SKM-1 treated with dmso at 0.1 percent for 144 hours (cell line): ENCODE measurements around the gene FARP1.

Source experiments
- DNase-seq: peaks from one replicate; lab custom pipeline; 2025; ENCODE audit not compliant: unreplicated experiment; lab: John Stamatoyannopoulos, UW

FARP1 gene

DNA sequence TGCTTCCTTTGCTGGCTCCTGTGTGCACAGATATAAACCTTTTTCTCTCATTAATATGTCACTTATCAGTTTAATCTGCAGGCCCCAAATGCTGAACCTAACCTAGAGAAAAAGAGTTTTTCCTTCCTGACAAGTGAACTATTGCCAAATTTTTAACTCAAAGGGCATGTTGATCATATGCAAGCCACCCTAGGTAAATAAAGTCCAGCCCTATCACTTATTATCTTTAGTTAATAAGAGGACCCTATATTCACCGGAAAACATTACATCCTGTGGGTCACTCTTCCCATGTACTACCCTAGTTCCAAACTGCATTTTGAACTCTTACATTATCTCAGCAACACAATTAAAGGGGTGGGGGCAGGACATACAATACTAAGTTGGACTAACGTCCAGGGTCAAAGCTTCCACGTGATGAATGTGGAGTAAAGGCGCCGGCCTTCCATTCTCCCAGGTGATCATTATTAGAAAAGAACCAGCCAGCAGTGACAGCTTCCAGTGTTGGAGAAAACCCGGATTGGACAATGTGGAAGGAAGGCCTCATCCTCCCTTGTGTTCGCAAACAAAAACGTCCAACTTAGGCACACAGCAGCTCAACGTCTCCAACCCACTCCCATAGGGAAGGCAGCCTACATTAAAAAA, 347.4 kb downstream of the FARP1 start:
- no peak for DNase-seq

DNA sequence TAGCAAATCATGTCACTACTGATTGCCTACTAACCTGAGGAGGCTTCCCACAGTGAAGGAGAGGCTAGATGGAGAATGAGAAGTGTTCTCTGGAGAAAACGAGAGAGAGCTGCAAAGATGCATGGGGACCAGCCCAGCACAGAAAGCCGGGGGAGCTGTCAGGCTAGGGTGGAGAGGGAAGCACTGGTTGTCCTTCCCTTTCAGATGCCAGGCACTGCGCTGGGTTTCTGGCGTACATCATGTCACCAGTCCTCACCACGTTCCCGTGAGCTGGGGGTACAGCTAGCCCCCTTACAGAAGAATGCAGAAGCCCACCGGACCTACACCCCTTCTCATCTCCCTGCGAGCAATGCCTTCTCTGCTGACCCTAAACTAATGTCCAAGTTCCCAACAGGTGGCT, 348.0 kb downstream of the FARP1 start:
- no peak for DNase-seq

DNA sequence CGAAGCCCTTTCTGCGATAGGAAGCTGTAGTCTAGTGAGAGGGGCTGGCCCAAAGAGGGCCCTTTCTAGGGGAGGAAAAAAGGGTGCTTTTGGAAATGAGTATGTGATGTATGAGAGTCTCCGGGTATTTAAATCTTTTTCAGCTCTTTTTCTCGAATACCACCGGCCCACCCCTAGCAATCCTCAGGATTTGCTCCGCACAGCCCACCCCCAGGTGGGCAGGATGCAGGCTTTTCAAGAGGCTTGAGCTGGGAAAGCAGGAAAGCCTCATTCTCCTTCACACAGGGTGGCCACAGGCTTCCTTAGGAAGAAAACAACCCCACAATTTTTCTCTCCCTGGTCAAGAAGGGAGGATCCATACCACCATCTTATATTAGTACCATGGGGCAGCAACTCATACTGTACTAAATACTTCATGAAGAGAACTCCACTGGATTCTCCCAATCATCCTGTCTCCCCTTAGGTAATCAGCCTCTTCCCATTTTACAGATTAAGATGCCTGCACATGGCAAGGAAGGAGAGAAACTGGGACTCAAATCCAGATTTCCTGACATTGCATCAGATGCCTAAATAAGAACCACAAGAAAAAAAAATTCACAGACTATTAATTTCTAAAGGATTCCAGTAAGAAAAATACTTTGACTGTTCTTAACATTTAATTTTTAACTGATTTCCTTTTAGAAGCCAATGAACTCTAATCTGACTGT, 349.6 kb downstream of the FARP1 start:
- no peak for DNase-seq

DNA sequence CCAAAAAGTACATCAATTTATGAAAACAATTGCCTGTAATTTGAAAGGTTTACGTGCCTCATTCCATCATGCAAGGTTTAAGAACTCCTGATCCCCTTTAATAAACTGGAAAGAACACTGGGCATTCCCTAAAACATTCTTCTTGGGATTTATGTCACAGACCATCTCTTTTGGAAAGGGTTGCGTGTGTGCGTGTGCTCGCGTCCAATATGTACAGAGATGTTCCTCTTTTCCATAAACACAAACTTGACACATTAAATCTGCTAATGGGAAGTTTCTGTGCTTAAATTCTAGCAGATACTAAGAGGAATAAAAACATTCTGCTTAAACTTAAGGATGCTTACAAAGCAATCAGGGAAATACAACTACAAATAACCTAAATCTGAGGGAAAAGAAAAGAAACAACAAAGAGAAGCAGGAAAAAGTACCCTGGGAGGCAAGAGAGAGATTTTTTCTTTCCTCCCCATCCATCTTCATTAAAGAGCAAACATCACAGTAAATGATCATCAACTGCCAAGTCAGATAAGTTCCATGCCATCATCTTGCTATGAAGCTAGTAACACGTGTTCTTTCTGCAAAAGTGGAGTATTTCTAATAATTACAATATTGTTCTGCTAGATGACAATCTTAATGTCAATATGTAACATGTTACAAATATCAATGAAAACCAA, 350.3 kb downstream of the FARP1 start:
- no peak for DNase-seq

DNA sequence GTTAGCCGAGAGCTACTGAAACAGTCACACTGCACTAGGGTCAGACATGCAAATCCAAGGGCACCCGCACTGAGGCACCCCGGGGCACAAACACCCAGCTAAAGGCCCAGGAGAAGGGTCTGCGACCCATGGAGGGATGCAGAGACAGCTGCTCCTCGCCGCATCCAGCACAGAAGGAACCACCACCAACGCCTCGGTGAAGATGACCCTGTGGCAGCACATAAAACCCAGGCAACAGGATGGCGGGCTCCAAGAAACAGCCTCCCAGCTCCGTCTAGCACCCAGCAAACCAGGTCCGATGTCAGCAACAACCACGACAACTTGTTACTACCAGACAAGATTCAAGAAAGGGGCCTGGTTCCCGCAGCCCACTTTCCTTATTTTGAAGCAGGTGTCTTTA, 351.9 kb downstream of the FARP1 start:
- no peak for DNase-seq

DNA sequence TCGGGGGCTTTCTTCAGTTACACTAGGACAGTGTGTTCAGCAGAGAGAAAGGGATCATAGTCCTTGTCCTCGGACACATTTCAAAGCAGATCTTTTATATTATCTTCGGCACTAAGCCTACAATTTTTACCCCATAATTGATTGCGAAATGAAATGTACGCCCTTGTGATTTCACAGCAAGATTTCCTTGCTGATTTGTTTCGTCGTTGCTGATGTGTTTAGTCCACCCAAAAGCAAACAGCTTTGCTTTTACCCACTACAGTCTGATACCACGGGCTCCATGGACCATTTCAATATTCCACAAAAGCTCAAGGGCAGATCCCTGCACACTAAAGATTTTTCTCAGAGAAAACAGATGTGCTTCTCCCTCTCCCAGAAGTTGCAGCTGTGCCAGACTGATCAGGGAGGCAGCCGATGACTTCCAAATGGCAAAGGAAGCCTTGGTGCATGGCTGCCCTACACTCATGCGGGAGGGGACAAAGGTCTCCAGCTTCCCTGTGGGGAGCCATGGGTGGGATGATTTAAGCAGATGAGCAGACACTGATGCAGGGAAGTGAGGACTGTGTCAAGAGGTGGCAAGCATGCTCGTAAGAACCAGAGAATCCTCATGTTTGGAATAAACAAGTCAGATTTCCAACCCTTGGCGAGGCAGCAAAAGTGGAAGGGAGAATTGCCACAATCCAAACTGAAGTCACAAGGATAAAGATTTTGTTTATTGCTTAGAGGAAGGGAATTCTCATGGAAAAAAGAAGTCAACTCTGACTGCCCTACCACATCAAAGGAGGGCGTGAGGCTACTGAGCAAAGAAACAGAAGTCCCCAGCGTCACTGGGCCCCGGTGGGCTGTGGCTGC, 353.0 kb downstream of the FARP1 start:
- no peak for DNase-seq

DNA sequence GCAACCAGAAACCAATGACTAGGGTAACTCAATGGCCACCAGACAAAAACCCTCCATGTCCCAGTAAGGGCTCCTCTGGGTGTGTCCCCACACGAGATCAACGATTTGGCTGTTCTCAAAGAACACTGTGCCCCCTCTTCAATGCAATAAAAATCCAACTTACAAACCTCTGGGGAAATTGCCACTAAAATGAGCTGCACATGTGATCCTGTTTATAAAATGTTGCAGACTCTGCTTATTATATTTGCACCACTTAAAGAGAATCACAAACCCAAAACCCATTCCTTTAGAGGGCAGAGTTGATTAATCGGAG, 353.5 kb downstream of the FARP1 start:
- no peak for DNase-seq

DNA sequence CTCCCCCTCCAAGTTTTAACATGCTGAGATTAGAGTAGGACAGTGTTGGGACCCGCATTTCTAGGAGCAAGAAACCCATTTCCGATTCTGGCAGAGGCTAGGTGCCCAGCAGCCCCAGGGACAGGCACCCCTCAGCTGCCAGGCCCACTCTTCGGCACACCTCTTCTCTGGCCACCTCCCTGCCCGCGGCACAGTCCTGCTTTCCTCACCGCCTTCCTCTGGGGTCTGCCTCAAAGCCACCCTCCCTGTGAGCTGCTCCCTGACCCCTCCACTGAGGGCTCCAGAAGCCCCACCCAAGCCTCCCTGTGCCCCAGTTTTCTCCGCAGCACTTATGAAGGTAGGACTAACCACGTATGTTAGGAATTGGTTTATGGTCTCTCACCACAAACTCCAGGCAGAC, 354.1 kb downstream of the FARP1 start:
- DNase-seq: no peak

DNA sequence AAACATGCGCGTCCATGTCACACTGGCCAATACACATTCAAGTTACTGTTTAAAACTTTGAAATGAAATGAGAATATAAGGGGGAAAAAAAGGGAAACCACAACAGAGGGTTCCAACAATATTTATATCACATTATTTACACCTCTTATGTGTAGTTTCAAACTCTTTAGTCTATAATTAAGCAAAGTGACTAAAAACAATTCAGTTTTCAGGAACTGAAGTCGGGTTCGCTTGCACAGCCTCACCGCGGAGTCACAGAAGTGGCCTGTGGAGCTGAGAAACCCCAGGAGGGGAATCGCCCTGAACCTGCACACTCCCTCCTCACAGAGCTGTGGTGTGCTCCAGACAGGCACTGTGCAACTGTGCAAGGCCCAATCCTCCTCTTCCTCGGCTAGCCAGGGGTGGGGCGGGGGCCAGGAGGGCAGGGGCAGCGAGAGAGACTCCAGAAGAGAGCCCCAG, 358.1 kb downstream of the FARP1 start:
- no peak for DNase-seq

DNA sequence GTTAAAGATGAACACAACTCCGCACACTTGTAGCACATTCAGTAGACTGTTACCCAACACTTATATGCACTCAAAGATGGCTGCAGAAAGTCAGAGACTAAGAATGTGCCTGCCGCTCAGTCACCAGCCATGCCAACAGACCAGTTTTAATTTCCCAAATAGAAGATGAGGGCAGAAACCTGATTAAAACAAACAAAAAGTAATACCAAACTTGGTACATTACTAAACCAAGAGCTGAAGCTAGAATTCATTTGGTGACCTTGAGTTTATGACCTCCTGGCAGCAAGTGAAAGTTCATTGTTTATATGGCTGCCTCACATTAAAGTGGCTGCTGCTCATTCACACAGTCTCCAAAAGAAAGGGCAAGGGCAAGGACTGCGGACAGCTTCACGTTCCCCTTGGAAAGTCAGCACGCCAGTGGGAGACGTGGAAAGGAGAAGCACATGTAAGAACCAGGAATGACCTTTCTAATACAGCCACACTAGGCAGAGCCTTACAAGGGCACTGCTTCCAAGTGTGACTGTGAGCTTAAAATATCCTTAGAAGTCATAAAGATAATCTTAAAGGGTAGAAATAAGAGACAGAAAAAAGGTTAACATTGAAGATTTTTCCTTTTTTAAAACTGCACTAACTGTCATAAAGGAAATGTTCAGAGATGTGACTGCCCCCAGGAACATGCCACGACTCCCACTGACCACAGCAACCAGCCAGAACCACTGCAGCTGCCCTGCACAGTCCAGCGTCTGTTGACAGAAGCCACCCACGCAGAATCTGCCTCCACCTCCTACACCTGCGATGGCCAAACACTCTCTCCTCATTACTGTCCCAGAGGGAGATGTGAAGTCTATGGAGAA, 360.5 kb downstream of the FARP1 start:
- DNase-seq: no peak

DNA sequence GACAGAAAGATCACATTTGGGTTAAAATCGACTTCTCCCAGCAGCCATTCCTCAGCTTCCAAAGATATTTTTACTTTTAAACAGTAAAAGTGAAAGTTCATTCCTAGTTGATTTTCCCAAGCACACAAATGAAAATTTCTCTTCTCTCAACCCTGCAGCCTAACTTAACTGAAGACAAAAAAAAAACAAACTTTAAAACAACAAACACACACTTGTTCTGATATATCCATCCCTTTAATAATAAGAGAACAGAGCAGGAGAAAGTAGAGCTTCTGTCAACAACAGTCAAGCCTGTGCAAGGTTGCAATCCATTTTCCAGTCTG, 361.1 kb downstream of the FARP1 start:
- no peak for DNase-seq

DNA sequence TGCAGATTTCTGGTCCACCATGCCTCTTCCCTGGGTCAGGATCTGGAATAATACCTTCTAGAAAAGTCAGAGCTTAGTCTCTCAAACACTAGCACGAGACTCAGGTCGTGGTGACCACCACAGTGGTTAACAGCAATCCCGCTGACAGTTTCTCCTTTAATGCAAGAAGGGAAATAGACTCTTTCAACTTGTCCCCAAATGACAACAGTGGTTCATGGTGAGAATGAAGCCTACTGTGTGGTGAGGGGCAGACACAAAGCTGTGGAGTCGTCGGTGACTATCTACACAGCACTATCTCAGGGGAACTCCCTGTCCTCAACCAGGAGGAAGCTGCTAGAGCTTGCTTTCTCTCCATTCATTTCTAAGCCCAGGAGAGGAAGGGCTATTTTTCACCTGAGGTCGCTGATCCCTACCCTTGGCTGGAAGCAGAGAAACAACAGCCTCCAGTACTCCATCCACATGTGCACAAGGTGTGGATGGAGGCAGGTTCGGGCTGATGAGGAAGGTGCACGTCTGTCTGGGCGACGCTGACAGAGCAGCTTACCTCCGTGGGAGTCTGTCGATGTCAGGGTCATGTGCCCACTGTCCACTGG, 361.6 kb downstream of the FARP1 start:
- DNase-seq: no peak
